ENCODE results near the gene IMMP2L. TPM values are rescaled to one million over a fixed set of nuclear protein-coding genes. Genes with fewer than 3 reads are reported as not detected.
"Not testable (repeated sequence)": the region's sequence is repeated elsewhere in the genome, so short reads cannot be mapped to it uniquely, and the experiment has no call there.

The IMMP2L gene
- total RNA-seq, 1 experiment from 2014 or later = 17.2 TPM

DNA sequence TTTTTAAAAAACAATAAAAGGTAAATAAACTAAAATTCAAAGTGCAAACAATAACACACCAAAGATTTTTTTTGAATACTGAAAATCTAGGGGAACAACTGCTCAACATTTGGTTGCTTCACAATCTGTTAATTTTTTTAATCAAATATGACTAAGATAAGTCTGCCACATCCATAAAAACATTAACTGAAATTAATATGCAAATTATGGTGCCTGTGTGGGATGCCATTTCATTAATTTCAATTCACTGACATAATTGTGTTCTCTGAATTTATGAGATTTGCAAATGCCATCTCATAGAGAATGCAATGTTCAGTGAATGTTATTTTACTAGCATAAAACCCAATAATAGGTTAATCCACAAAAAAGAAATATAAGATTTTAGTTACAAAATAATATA, 237.5 kb downstream of the IMMP2L start:
- Histone ChIP-seq H3K9ac (ENCODE audit: low read length) (no peak overlapping the region), H3K4me3 (ENCODE audit: low read length) (no peak overlapping the region), H3K9me3 (ENCODE audit: low read length) (no peaks in the 10 kb centered on the region), H3K4me2 (ENCODE audit: low read depth, low read length, poor library complexity, severe bottlenecking) (no peak overlapping the region), H3K79me2 (ENCODE audit: low read length) (no peaks in the 10 kb centered on the region), H2AFZ (ENCODE audit: low read length) (no peak overlapping the region), H3K27me3 (ENCODE audit: low read length) (no peaks in the 10 kb centered on the region), H3K27ac (ENCODE audit: low read length) (no peak overlapping the region), H4K20me1 (ENCODE audit: insufficient read depth, low read depth, low read length) (no peaks in the 10 kb centered on the region), H3K4me1 (ENCODE audit: low read length) (peaks cover 6% of the 10 kb centered on the region), H3K36me3 (ENCODE audit: insufficient read depth, low read length) (no peaks in the 10 kb centered on the region), H3K9me2 (replicated peaks; ENCODE audit: insufficient read depth, low read length) (no peaks in the 10 kb centered on the region)
- no peak for DNase-seq

DNA sequence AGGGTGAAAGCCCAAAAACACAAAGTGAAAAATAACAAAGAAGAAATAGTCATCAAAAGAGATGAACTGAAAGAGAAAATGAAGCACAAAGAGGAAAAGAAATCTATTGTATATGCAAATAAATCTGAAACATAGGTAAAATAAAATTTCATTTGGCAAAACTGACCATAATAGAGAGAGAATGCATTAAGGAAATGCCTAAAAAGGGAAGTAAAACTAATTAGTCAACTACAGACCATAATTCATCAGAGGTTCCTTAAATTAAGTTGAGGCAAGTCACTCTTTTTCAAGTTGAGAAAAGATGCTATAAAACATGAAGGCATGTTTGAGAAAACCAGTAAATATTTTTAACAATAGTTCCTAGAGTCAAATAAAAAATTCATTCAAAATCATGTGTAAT, 238.1 kb downstream of the IMMP2L start:
- Histone ChIP-seq H3K9ac (ENCODE audit: low read length) (no peak overlapping the region), H3K4me2 (ENCODE audit: low read depth, low read length, poor library complexity, severe bottlenecking) (no peak overlapping the region), H3K79me2 (ENCODE audit: low read length) (no peaks in the 10 kb centered on the region), H2AFZ (ENCODE audit: low read length) (no peak overlapping the region), H3K9me2 (replicated peaks; ENCODE audit: insufficient read depth, low read length) (no peaks in the 10 kb centered on the region), H3K9me3 (ENCODE audit: low read length) (no peaks in the 10 kb centered on the region), H3K36me3 (ENCODE audit: insufficient read depth, low read length) (no peaks in the 10 kb centered on the region), H3K27me3 (ENCODE audit: low read length) (no peaks in the 10 kb centered on the region), H3K4me1 (ENCODE audit: low read length) (peaks cover 6% of the 10 kb centered on the region), H3K4me3 (ENCODE audit: low read length) (no peak overlapping the region), H3K27ac (ENCODE audit: low read length) (no peak overlapping the region), H4K20me1 (ENCODE audit: insufficient read depth, low read depth, low read length) (no peaks in the 10 kb centered on the region)
- peak; percentile 70 for DNase-seq

DNA sequence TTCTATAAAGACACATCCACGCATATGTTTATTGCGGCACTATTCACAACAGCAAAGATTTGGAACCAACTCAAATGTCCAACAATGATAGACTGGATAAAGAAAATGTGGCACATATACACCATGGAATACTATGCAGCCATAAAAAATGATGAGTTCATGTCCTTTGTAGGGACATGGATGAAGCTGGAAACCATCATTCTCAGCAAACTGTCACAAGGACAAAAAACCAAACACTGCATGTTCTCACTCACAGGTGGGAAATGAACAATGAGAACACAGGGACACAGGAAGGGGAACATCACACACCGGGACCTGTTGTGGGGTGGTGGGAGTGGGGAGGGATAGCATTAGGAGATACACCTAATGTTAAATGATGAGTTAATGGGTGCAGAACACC, 238.6 kb downstream of the IMMP2L start:
- H3K79me2 ChIP-seq (ENCODE audit: low read length); H3K9me2 ChIP-seq (replicated peaks; ENCODE audit: insufficient read depth, low read length); H3K4me1 ChIP-seq (ENCODE audit: low read length); H3K9me3 ChIP-seq (ENCODE audit: low read length); DNase-seq; H4K20me1 ChIP-seq (ENCODE audit: insufficient read depth, low read depth, low read length); H3K27me3 ChIP-seq (ENCODE audit: low read length); H3K9ac ChIP-seq (ENCODE audit: low read length); H3K36me3 ChIP-seq (ENCODE audit: insufficient read depth, low read length); H3K27ac ChIP-seq (ENCODE audit: low read length); H2AFZ ChIP-seq (ENCODE audit: low read length); H3K4me2 ChIP-seq (ENCODE audit: low read depth, low read length, poor library complexity, severe bottlenecking); H3K4me3 ChIP-seq (ENCODE audit: low read length): not testable (repeated sequence)

DNA sequence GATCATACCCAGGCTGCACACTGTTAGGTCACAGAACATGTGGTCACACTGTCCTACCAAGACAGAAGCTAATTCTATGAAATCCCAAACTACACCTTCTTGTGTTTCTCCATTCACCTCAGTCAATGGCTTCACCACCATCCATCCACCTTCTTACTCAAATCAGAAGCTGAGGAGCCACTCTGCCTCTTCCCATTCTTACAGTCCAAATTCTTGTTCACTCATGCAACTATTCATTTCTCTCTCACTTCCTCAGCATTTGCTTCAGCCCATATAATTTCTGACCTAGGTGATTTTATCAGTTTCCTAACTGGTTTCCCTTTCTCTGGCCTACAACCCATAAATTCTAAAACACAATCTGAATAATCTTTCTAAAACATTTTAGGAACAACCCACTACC, 242.2 kb downstream of the IMMP2L start:
- Histone ChIP-seq H2AFZ (ENCODE audit: low read length) (no peak overlapping the region), H3K4me3 (ENCODE audit: low read length) (no peak overlapping the region), H3K4me1 (ENCODE audit: low read length) (peaks cover 6% of the 10 kb centered on the region), H3K27ac (ENCODE audit: low read length) (no peak overlapping the region), H3K79me2 (ENCODE audit: low read length) (no peaks in the 10 kb centered on the region), H3K36me3 (ENCODE audit: insufficient read depth, low read length) (no peaks in the 10 kb centered on the region), H3K9ac (ENCODE audit: low read length) (no peak overlapping the region), H3K9me3 (ENCODE audit: low read length) (no peaks in the 10 kb centered on the region), H4K20me1 (ENCODE audit: insufficient read depth, low read depth, low read length) (no peaks in the 10 kb centered on the region), H3K27me3 (ENCODE audit: low read length) (no peaks in the 10 kb centered on the region), H3K9me2 (replicated peaks; ENCODE audit: insufficient read depth, low read length) (no peaks in the 10 kb centered on the region), H3K4me2 (ENCODE audit: low read depth, low read length, poor library complexity, severe bottlenecking) (no peak overlapping the region)
- no peak for DNase-seq

DNA sequence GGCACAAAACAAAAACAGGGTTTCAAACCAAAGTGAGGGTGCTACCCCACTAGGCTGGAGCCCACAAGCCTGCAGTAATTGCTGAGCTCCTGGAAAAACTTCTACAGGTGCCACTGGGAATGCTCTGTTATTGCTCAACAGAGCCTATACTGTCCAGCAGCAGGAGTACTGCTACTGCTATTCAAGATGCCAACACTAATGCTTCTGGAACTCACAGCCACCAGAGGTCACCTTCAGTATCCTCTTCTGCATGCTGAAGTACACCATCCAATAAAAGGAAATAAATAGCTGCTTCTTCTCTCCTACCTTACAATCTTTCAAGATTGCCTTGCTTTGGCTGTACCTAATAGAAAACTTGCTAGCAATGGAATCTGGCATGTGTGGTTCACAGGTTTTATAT, 249.3 kb downstream of the IMMP2L start:
- H3K4me3 ChIP-seq (ENCODE audit: low read length) = no peak overlapping the region
- no peak overlapping the region for H3K4me2 ChIP-seq (ENCODE audit: low read depth, low read length, poor library complexity, severe bottlenecking)
- no peak overlapping the region for H3K9ac ChIP-seq (ENCODE audit: low read length)
- no peaks in the 10 kb centered on the region for H3K27me3 ChIP-seq (ENCODE audit: low read length)
- no peak for DNase-seq
- H3K27ac ChIP-seq (ENCODE audit: low read length) = no peak overlapping the region
- no peaks in the 10 kb centered on the region for H3K9me3 ChIP-seq (ENCODE audit: low read length)
- H2AFZ ChIP-seq (ENCODE audit: low read length) = no peak overlapping the region
- no peaks in the 10 kb centered on the region for H3K4me1 ChIP-seq (ENCODE audit: low read length)
- no peaks in the 10 kb centered on the region for H4K20me1 ChIP-seq (ENCODE audit: insufficient read depth, low read depth, low read length)
- H3K9me2 ChIP-seq (replicated peaks; ENCODE audit: insufficient read depth, low read length) = no peaks in the 10 kb centered on the region
- H3K79me2 ChIP-seq (ENCODE audit: low read length) = no peaks in the 10 kb centered on the region
- no peaks in the 10 kb centered on the region for H3K36me3 ChIP-seq (ENCODE audit: insufficient read depth, low read length)

DNA sequence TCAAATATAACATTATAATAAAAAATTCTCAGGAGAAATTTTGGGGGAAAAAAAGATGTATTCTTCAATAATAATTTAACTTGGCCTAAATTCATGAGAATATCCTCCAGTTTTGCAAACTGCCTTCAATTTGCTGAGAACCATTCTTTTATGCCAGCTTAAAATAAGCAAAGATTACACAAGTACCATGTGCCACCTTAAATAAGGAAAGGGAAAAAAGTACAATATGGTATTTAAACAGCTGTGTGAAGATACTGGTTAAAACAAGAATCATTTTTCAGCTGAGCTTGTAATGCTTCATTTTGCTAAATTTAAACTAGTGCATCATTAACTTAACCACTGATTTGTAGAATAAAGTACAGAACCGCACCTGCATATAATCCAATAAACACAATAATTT, 253.6 kb downstream of the IMMP2L start:
- Histone ChIP-seq H2AFZ (ENCODE audit: low read length) (no peak overlapping the region), H3K4me1 (ENCODE audit: low read length) (no peaks in the 10 kb centered on the region), H3K36me3 (ENCODE audit: insufficient read depth, low read length) (no peaks in the 10 kb centered on the region), H3K9me3 (ENCODE audit: low read length) (no peaks in the 10 kb centered on the region), H3K9me2 (replicated peaks; ENCODE audit: insufficient read depth, low read length) (no peaks in the 10 kb centered on the region), H3K9ac (ENCODE audit: low read length) (no peak overlapping the region), H3K27me3 (ENCODE audit: low read length) (no peaks in the 10 kb centered on the region), H4K20me1 (ENCODE audit: insufficient read depth, low read depth, low read length) (no peaks in the 10 kb centered on the region), H3K4me3 (ENCODE audit: low read length) (no peak overlapping the region), H3K4me2 (ENCODE audit: low read depth, low read length, poor library complexity, severe bottlenecking) (no peak overlapping the region), H3K27ac (ENCODE audit: low read length) (no peak overlapping the region), H3K79me2 (ENCODE audit: low read length) (no peaks in the 10 kb centered on the region)
- no peak for DNase-seq

DNA sequence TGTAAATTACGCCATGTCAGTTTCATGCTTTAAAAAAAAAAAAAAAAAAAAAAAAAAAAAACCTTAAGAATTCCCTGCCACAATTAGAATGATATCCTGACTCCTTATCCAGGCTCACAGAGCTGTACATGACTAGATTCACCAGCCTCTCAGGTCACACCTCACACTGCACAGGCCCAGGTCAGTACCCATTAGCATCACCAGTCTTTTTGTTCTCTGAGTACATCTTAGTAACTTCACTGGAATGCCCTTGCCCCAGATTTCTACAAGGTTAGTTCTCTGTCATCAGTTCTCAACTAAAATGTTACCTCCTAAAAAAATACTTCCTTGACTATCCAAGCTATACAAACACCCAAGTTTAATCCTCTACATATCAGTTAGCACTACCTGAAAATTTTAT, 260.4 kb downstream of the IMMP2L start:
- no peak overlapping the region for H3K9ac ChIP-seq (ENCODE audit: low read length)
- H3K27me3 ChIP-seq (ENCODE audit: low read length) = no peaks in the 10 kb centered on the region
- H4K20me1 ChIP-seq (ENCODE audit: insufficient read depth, low read depth, low read length) = no peaks in the 10 kb centered on the region
- no peak overlapping the region for H3K27ac ChIP-seq (ENCODE audit: low read length)
- no peaks in the 10 kb centered on the region for H3K36me3 ChIP-seq (ENCODE audit: insufficient read depth, low read length)
- H3K9me2 ChIP-seq (replicated peaks; ENCODE audit: insufficient read depth, low read length) = no peaks in the 10 kb centered on the region
- H3K9me3 ChIP-seq (ENCODE audit: low read length) = no peaks in the 10 kb centered on the region
- no peak overlapping the region for H3K4me2 ChIP-seq (ENCODE audit: low read depth, low read length, poor library complexity, severe bottlenecking)
- H3K79me2 ChIP-seq (ENCODE audit: low read length) = no peaks in the 10 kb centered on the region
- H2AFZ ChIP-seq (ENCODE audit: low read length) = no peak overlapping the region
- H3K4me3 ChIP-seq (ENCODE audit: low read length) = no peak overlapping the region
- H3K4me1 ChIP-seq (ENCODE audit: low read length) = no peaks in the 10 kb centered on the region
- no peak for DNase-seq

DNA sequence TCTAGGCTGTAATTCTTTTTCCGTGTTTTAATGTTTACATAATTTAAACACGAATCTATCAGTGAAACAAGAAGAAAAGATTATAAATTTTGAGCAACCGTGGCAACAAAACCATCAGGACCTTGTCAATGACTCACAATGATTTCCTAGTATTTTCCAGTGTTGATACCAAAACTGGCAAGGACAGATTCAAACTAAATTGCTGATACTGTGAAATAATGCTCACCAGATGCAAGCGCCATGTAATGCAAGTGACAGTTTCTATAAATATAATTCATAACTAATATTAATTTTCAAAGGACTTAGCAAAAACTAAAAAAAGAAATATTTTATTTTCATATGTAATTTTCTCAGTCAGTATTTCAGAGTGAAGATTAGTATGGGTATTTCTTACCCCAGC, 267.8 kb downstream of the IMMP2L start:
- H4K20me1 ChIP-seq (ENCODE audit: insufficient read depth, low read depth, low read length) = no peaks in the 10 kb centered on the region
- no peaks in the 10 kb centered on the region for H3K36me3 ChIP-seq (ENCODE audit: insufficient read depth, low read length)
- DNase-seq = no peak

DNA sequence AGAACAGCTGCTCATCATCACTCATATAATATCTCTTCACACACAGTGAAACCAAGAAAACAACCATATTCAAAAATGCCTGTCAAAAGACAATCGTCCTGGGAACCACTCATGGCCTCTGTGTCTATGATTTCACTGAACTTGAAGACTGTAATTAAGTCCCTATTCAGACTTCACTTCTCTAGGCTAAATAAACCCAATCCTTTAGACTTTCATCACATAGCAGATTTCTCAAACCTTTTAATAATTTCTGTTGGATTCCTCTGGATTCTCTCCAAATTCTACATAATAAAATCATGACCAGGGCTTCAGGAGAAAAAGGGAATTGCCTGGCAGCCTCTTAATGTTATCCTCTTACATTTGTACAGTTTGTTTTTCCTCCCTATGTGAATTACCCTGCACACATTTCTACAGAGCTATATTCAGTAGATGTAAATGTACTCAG, 270.2 kb downstream of the IMMP2L start:
- Histone ChIP-seq H3K27ac (ENCODE audit: low read length) (no peak overlapping the region), H3K9me3 (ENCODE audit: low read length) (no peaks in the 10 kb centered on the region), H4K20me1 (ENCODE audit: insufficient read depth, low read depth, low read length) (no peaks in the 10 kb centered on the region), H3K4me2 (ENCODE audit: low read depth, low read length, poor library complexity, severe bottlenecking) (no peak overlapping the region), H3K27me3 (ENCODE audit: low read length) (no peaks in the 10 kb centered on the region), H2AFZ (ENCODE audit: low read length) (no peak overlapping the region), H3K79me2 (ENCODE audit: low read length) (no peaks in the 10 kb centered on the region), H3K9me2 (replicated peaks; ENCODE audit: insufficient read depth, low read length) (no peaks in the 10 kb centered on the region), H3K4me3 (ENCODE audit: low read length) (no peak overlapping the region), H3K4me1 (ENCODE audit: low read length) (no peaks in the 10 kb centered on the region), H3K36me3 (ENCODE audit: insufficient read depth, low read length) (no peaks in the 10 kb centered on the region), H3K9ac (ENCODE audit: low read length) (no peak overlapping the region)
- DNase-seq = no peak

More for the DNA sequence above, 267.8 kb downstream of the IMMP2L start:
- H3K9ac ChIP-seq (ENCODE audit: low read length) = no peak overlapping the region
- H3K4me3 ChIP-seq (ENCODE audit: low read length) = no peak overlapping the region
- H2AFZ ChIP-seq (ENCODE audit: low read length) = no peak overlapping the region
- no peaks in the 10 kb centered on the region for H3K79me2 ChIP-seq (ENCODE audit: low read length)
- H3K4me2 ChIP-seq (ENCODE audit: low read depth, low read length, poor library complexity, severe bottlenecking) = no peak overlapping the region
- H3K27ac ChIP-seq (ENCODE audit: low read length) = no peak overlapping the region
- no peaks in the 10 kb centered on the region for H3K9me3 ChIP-seq (ENCODE audit: low read length)
- no peaks in the 10 kb centered on the region for H3K27me3 ChIP-seq (ENCODE audit: low read length)
- no peaks in the 10 kb centered on the region for H3K4me1 ChIP-seq (ENCODE audit: low read length)
- H3K9me2 ChIP-seq (replicated peaks; ENCODE audit: insufficient read depth, low read length) = no peaks in the 10 kb centered on the region

Data from Karpas-422 (cell line).